Middle frontal gyrus (tissue), 1 donor: Measurements from ENCODE around the gene HSPA12A.

Source experiments
- DNase-seq: peaks from one replicate; pipeline ENCODE4 v3.0.0-alpha.2; 2015; ENCODE audit warnings: low spot score; ENCODE audit errors: extremely low spot score

HSPA12A gene

GRCh38 chr10:116632596-116633215 is 109.7 kb downstream of the HSPA12A start:
- DNase-seq: no peak

- no peak for DNase-seq
These were observed 110.5 kb downstream of the HSPA12A start for GRCh38 chr10:116631871-116632295.

- no peak for DNase-seq
These were observed 112.3 kb downstream of the HSPA12A start for GRCh38 chr10:116630020-116630419.

DNA sequence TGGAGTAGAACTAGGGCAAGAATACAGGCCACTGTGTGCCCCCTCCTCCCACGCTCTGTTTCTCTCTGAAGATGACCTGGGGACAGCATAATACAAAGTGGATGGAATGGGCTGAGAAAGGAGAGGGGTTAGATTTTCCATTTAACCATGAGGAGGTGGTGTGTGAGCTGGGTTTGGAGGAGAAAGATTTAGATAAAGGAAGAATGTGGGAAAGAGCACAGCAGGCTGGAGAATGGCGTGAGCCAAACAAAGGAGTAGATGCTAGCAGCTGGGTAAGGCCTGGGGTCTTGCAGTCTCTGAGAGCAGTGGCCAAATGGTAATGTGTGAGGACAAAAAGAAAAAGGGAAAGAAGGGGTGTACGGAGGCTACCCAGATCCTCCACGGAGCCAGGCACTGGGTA is 113.0 kb downstream of the HSPA12A start:
- no peak for DNase-seq

DNA sequence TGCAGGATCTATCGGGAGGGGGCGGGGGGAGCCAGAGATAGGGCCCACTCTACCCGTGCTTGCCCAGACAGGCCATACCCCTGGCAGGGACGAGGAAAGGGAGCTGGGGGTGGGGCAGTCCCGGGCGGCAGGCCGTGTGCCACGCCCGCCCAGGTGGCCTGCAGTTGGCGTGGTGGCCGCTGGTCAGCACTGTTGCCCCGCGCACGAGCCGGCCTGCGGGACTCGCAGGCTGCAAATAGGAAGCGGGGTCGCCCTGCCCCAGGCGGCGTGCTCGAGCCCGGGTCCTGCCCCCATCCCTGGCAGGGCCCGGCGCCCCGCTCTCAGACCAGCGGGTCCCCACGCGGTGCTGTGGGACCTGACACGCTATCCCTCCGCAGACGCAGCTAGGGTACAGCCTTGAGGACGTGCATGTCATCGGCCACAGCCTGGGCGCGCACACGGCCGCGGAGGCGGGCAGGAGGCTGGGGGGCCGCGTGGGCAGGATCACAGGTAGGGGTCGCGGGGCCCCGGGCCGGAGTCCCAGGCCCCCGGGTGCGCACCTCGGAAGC is 114.9 kb downstream of the HSPA12A start:
- DNase-seq: no peak

GRCh38 chr10:116626815-116627214 is 115.6 kb downstream of the HSPA12A start:
- DNase-seq: no peak

DNA sequence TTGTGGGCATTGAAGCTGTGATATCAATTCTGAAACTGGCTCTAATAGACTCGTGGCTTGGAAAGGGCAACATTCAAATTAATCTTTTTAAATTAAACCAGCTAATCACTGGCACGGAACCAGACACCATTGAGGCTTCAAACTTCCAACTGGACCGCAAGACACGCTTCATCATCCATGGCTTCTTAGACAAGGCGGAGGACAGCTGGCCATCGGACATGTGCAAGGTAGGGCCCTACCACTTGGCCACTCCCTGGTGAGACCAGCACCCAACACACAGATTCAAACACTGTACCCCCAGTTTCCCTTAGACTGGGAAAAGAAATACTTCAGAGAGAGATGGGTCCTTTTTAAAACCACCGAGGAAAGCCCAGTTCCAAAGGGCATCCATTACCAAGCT is 116.5 kb downstream of the HSPA12A start:
- no peak for DNase-seq

- no peak for DNase-seq
These were observed 120.3 kb downstream of the HSPA12A start for GRCh38 chr10:116621934-116622655.

- DNase-seq: no peak
These were observed 120.9 kb downstream of the HSPA12A start for GRCh38 chr10:116621476-116621875.
